Measurements from ENCODE around the gene CACNA2D4. TPM values are rescaled to one million over a fixed set of nuclear protein-coding genes. Genes with fewer than 3 reads are reported as not detected.
A peak's percentile ranks its signal among the peaks of the same experiment; 100 is the strongest.

Gene CACNA2D4
- total RNA-seq, 1 experiment from 2014 or later: not detected

GRCh38 chr12:1808798-1809480 lies 109.5 kb downstream of the CACNA2D4 start:
- no peak for DNase-seq (ENCODE audit: low read depth, low spot score)
- in situ Hi-C loops (cut with HindIII; ENCODE audit: low pct_unique_long_range_greater_than_20kb, low sequenced_read_pairs): no loop called here

GRCh38 chr12:1808036-1808797 lies 110.2 kb downstream of the CACNA2D4 start:
- in situ Hi-C loops (cut with HindIII; ENCODE audit: low pct_unique_long_range_greater_than_20kb, low sequenced_read_pairs): no loop called here
- DNase-seq (ENCODE audit: low read depth, low spot score): no peak

- in situ Hi-C loops (cut with HindIII; ENCODE audit: low pct_unique_long_range_greater_than_20kb, low sequenced_read_pairs): no loop called here
- DNase-seq (ENCODE audit: low read depth, low spot score): no peak
Observed at GRCh38 chr12:1807087-1807860, 111.2 kb downstream of the CACNA2D4 start.

GRCh38 chr12:1806301-1807086 lies 112.0 kb downstream of the CACNA2D4 start:
- in situ Hi-C loops (cut with HindIII; ENCODE audit: low pct_unique_long_range_greater_than_20kb, low sequenced_read_pairs): no loop called here
- DNase-seq (ENCODE audit: low read depth, low spot score): no peak

GRCh38 chr12:1805441-1806081 lies 112.9 kb downstream of the CACNA2D4 start:
- in situ Hi-C loops (cut with HindIII; ENCODE audit: low pct_unique_long_range_greater_than_20kb, low sequenced_read_pairs): no loop called here
- DNase-seq (ENCODE audit: low read depth, low spot score): no peak

- in situ Hi-C loops (cut with HindIII; ENCODE audit: low pct_unique_long_range_greater_than_20kb, low sequenced_read_pairs): no loop called here
- peak; percentile 93 for DNase-seq (ENCODE audit: low read depth, low spot score)
Observed at GRCh38 chr12:1804545-1805332, 113.7 kb downstream of the CACNA2D4 start.

GRCh38 chr12:1803736-1804135 lies 114.7 kb downstream of the CACNA2D4 start:
- in situ Hi-C loops (cut with HindIII; ENCODE audit: low pct_unique_long_range_greater_than_20kb, low sequenced_read_pairs): no loop called here
- DNase-seq (ENCODE audit: low read depth, low spot score): no peak

GRCh38 chr12:1801303-1801975 lies 117.0 kb downstream of the CACNA2D4 start:
- no peak for DNase-seq (ENCODE audit: low read depth, low spot score)
- in situ Hi-C loops (cut with HindIII; ENCODE audit: low pct_unique_long_range_greater_than_20kb, low sequenced_read_pairs): no loop called here

- in situ Hi-C loops (cut with HindIII; ENCODE audit: low pct_unique_long_range_greater_than_20kb, low sequenced_read_pairs): no loop called here
- DNase-seq (ENCODE audit: low read depth, low spot score): peak; percentile 44
Observed at GRCh38 chr12:1800401-1801302, 117.8 kb downstream of the CACNA2D4 start.

- in situ Hi-C loops (cut with HindIII; ENCODE audit: low pct_unique_long_range_greater_than_20kb, low sequenced_read_pairs): loop anchor here (25.0 kb wide), 1 partner anchor 138 kb away; no protein-coding TSS in a partner anchor
- no peak for DNase-seq (ENCODE audit: low read depth, low spot score)
Observed at GRCh38 chr12:1799882-1800400, 118.5 kb downstream of the CACNA2D4 start.

- DNase-seq (ENCODE audit: low read depth, low spot score): no peak
- in situ Hi-C loops (cut with HindIII; ENCODE audit: low pct_unique_long_range_greater_than_20kb, low sequenced_read_pairs): loop anchor here (25.0 kb wide), 1 partner anchor 137 kb away; no protein-coding TSS in a partner anchor
Observed at GRCh38 chr12:1799051-1799881, 119.2 kb downstream of the CACNA2D4 start.

GRCh38 chr12:1798641-1799020 lies 119.8 kb downstream of the CACNA2D4 start:
- no peak for DNase-seq (ENCODE audit: low read depth, low spot score)
- in situ Hi-C loops (cut with HindIII; ENCODE audit: low pct_unique_long_range_greater_than_20kb, low sequenced_read_pairs): loop anchor here (25.0 kb wide), 1 partner anchor 136 kb away; no protein-coding TSS in a partner anchor

- in situ Hi-C loops (cut with HindIII; ENCODE audit: low pct_unique_long_range_greater_than_20kb, low sequenced_read_pairs): loop anchor here (25.0 kb wide), 1 partner anchor 136 kb away; no protein-coding TSS in a partner anchor
- DNase-seq (ENCODE audit: low read depth, low spot score): no peak
Observed at GRCh38 chr12:1797991-1798640, 120.3 kb downstream of the CACNA2D4 start.
